ENCODE measurements around the gene SEM1. TPM values are rescaled to one million over a fixed set of nuclear protein-coding genes. Genes with fewer than 3 reads are reported as not detected.

SEM1 gene
- total RNA-seq, 1 donor from 2014 or later: 50.8 TPM

DNA sequence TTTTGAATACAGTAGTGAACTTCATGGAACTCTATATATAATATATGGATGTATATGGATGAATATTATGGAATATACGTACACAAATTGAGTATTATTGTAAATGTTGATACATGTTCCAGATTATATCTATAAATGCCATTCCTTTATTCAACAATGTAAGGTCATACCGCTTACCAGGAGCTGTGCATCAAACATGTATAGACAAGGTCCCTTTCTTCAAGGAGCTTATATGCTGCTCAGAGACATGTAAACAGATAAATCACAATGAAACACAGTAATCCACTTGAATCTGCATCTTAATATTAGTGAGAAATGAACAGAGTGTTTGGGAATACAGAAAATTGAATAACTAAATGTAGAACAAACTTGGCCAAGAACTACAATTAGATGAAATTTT lies 898 bp upstream of the SEM1 start:
- peaks cover 40% of the 10 kb centered on the region for H3K79me2 ChIP-seq (ENCODE audit: insufficient read depth, low read length)
- peaks cover 30% of the 10 kb centered on the region for H4K20me1 ChIP-seq (ENCODE audit: insufficient read depth, low read length)
- H3K4me1 ChIP-seq (ENCODE audit: insufficient read depth, low read length): peaks cover 4% of the 10 kb centered on the region
- H3K27ac ChIP-seq (ENCODE audit: low read depth, low read length): no peak overlapping the region
- no peaks in the 10 kb centered on the region for H3K27me3 ChIP-seq (ENCODE audit: insufficient read depth, low read length)
- H3K36me3 ChIP-seq (ENCODE audit: insufficient read depth, low read length): no peaks in the 10 kb centered on the region
- H2AFZ ChIP-seq (ENCODE audit: low read depth, low read length): no peak overlapping the region
- no peak for DNase-seq (ENCODE audit: low read depth)
- Mint-ChIP-seq H3K27me3 (ENCODE audit: low read depth, unreplicated experiment) (no peaks in the 10 kb centered on the region), H3K4me1 (ENCODE audit: low read depth, unreplicated experiment) (peaks cover 6% of the 10 kb centered on the region), H3K27ac (ENCODE audit: unreplicated experiment) (no peak overlapping the region), H3K4me3 (ENCODE audit: unreplicated experiment) (no peak overlapping the region), H3K9me3 (ENCODE audit: unreplicated experiment) (peaks cover 15% of the 10 kb centered on the region), H3K36me3 (ENCODE audit: low read depth, unreplicated experiment) (peaks cover 2% of the 10 kb centered on the region)
- no peak overlapping the region for H3K9ac ChIP-seq (ENCODE audit: low read length)
- no peak overlapping the region for H3K4me2 ChIP-seq (ENCODE audit: low read length)
- TF ChIP-seq, protein P1, sequence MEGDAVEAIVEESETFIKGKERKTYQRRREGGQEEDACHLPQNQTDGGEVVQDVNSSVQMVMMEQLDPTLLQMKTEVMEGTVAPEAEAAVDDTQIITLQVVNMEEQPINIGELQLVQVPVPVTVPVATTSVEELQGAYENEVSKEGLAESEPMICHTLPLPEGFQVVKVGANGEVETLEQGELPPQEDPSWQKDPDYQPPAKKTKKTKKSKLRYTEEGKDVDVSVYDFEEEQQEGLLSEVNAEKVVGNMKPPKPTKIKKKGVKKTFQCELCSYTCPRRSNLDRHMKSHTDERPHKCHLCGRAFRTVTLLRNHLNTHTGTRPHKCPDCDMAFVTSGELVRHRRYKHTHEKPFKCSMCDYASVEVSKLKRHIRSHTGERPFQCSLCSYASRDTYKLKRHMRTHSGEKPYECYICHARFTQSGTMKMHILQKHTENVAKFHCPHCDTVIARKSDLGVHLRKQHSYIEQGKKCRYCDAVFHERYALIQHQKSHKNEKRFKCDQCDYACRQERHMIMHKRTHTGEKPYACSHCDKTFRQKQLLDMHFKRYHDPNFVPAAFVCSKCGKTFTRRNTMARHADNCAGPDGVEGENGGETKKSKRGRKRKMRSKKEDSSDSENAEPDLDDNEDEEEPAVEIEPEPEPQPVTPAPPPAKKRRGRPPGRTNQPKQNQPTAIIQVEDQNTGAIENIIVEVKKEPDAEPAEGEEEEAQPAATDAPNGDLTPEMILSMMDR (IDR thresholded peaks at IDR 0.05; ENCODE audit: insufficient read depth, low read depth, low read length): no peak
- no peak for TF ChIP-seq EZH2 (IDR thresholded peaks at IDR 0.05; ENCODE audit: insufficient read depth, low read length)
- H3K4me3 ChIP-seq (ENCODE audit: insufficient read depth, low read depth, low read length): no peak overlapping the region
- H3K9me3 ChIP-seq (ENCODE audit: insufficient read depth, low read depth, low read length): peaks cover 6% of the 10 kb centered on the region
- FAIRE-seq: no peak

DNA sequence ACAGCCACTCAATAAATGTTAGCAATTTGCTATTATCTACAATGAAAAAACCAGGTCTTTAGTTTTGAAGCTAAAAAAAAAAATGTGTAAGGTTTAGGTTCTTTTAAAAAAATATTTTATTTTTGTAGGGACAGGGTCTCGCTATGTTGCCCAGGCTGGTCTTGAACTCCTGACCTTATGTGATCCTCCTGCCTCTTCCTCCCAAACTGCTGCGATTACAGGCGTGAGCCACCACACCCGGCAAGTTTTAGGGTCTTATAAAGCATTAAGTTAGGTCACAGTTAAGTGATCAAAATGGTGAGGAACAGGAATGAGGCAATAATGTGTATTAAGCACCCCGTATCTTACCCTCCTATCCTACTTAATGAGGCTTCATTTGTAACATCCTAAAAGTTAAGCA lies 774 bp downstream of the SEM1 start:
- Histone ChIP-seq H2AFZ (ENCODE audit: low read depth, low read length) (no peak overlapping the region), H3K27me3 (ENCODE audit: insufficient read depth, low read length) (no peaks in the 10 kb centered on the region), H3K27ac (ENCODE audit: low read depth, low read length) (peak overlapping the region; percentile 95), H3K79me2 (ENCODE audit: insufficient read depth, low read length) (peaks cover 53% of the 10 kb centered on the region), H3K4me3 (ENCODE audit: insufficient read depth, low read depth, low read length) (peak overlapping the region; percentile 94), H3K4me2 (ENCODE audit: low read length) (peak overlapping the region; percentile 88), H4K20me1 (ENCODE audit: insufficient read depth, low read length) (peaks cover 40% of the 10 kb centered on the region), H3K9me3 (ENCODE audit: insufficient read depth, low read depth, low read length) (peaks cover 6% of the 10 kb centered on the region), H3K9ac (ENCODE audit: low read length) (peak overlapping the region; percentile 95), H3K36me3 (ENCODE audit: insufficient read depth, low read length) (no peaks in the 10 kb centered on the region), H3K4me1 (ENCODE audit: insufficient read depth, low read length) (peaks cover 4% of the 10 kb centered on the region)
- peaks cover 6% of the 10 kb centered on the region for H3K4me1 Mint-ChIP-seq (ENCODE audit: low read depth, unreplicated experiment)
- DNase-seq (ENCODE audit: low read depth) (no peak), FAIRE-seq (no peak)
- H3K27me3 Mint-ChIP-seq (ENCODE audit: low read depth, unreplicated experiment): no peaks in the 10 kb centered on the region
- H3K4me3 Mint-ChIP-seq (ENCODE audit: unreplicated experiment): peak overlapping the region; percentile 99
- H3K9me3 Mint-ChIP-seq (ENCODE audit: unreplicated experiment): peaks cover 12% of the 10 kb centered on the region
- peaks cover 2% of the 10 kb centered on the region for H3K36me3 Mint-ChIP-seq (ENCODE audit: low read depth, unreplicated experiment)
- peak overlapping the region; percentile 99 for H3K27ac Mint-ChIP-seq (ENCODE audit: unreplicated experiment)
- no peak for TF ChIP-seq EZH2 (IDR thresholded peaks at IDR 0.05; ENCODE audit: insufficient read depth, low read length)
- TF ChIP-seq, protein P1 (IDR thresholded peaks at IDR 0.05; ENCODE audit: insufficient read depth, low read depth, low read length): no peak

DNA sequence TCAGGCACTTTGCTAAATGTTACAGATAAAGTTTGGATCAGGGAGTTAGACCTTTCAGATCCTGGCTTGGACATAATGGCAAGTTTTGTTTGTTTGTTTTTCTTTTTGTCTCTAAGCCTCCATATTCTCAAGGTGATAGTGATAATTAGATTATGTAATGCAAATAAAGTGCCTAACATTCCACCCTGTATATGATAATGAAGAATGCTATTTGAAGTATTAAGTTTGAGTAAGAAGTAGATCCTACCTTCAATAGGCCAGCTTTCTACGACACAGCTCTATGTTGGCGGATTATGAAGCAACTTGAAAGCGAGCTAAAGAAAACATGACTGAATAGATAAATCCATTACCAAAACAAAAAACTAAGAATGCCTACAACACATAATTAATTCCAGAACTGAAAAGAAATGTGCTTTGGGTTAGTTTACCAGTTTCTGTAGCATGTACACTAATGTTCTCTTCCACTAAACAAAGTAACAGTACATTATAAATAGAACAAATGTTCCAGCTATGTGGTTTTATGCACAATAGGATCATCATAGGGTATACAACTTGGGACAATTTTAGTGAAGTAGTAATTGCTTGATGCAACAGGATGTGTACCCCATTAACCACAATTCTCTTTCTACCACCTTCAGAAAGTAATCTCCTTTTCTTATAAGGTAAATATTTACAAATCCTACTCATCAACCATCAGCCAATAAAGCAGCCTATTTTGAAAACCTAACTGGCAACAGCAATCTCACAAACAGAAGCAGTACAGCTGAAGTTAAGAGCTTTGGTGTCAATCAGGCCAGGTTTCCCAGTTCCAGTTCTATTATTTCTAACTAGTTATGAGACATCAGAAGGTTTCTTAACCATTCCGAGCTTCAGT lies 1.5 kb downstream of the SEM1 start:
- peak overlapping the region; percentile 99 for H3K4me3 Mint-ChIP-seq (ENCODE audit: unreplicated experiment)
- Histone ChIP-seq H3K4me3 (ENCODE audit: insufficient read depth, low read depth, low read length) (peak overlapping the region; percentile 94), H3K27me3 (ENCODE audit: insufficient read depth, low read length) (no peaks in the 10 kb centered on the region), H3K27ac (ENCODE audit: low read depth, low read length) (no peak overlapping the region), H3K4me1 (ENCODE audit: insufficient read depth, low read length) (peaks cover 4% of the 10 kb centered on the region), H3K79me2 (ENCODE audit: insufficient read depth, low read length) (peaks cover 61% of the 10 kb centered on the region), H4K20me1 (ENCODE audit: insufficient read depth, low read length) (peaks cover 46% of the 10 kb centered on the region), H2AFZ (ENCODE audit: low read depth, low read length) (no peak overlapping the region), H3K9ac (ENCODE audit: low read length) (no peak overlapping the region), H3K4me2 (ENCODE audit: low read length) (peak overlapping the region; percentile 88), H3K36me3 (ENCODE audit: insufficient read depth, low read length) (no peaks in the 10 kb centered on the region), H3K9me3 (ENCODE audit: insufficient read depth, low read depth, low read length) (peaks cover 3% of the 10 kb centered on the region)
- peak overlapping the region; percentile 34 for H3K27ac Mint-ChIP-seq (ENCODE audit: unreplicated experiment)
- H3K36me3 Mint-ChIP-seq (ENCODE audit: low read depth, unreplicated experiment): peaks cover 2% of the 10 kb centered on the region
- H3K9me3 Mint-ChIP-seq (ENCODE audit: unreplicated experiment): peaks cover 6% of the 10 kb centered on the region
- no peaks in the 10 kb centered on the region for H3K27me3 Mint-ChIP-seq (ENCODE audit: low read depth, unreplicated experiment)
- DNase-seq (ENCODE audit: low read depth): no peak
- H3K4me1 Mint-ChIP-seq (ENCODE audit: low read depth, unreplicated experiment): peaks cover 6% of the 10 kb centered on the region
- TF ChIP-seq, protein P1 (IDR thresholded peaks at IDR 0.05; ENCODE audit: insufficient read depth, low read depth, low read length): no peak
- TF ChIP-seq EZH2 (IDR thresholded peaks at IDR 0.05; ENCODE audit: insufficient read depth, low read length): no peak
- FAIRE-seq: peak; percentile 39
